Right lobe of liver (tissue), 6 donors: ENCODE results near the gene ASXL1. TPM values are rescaled to one million over a fixed set of nuclear protein-coding genes. Genes with fewer than 3 reads are reported as not detected.

Experiments
- ATAC-seq, 4 donors: fragments of 200-7000 bp; cut with Tn5 transposase; one replicate each; pipeline ENCODE4 v1.9.1; 2020; ENCODE audit warnings: mild to moderate bottlenecking in 4 of 4, moderate library complexity in 4 of 4
- DNase-seq, 3 donors: peaks; one replicate each; pipeline ENCODE4 v3.0.0-alpha.2; 2020
- H3K27ac ChIP-seq, 3 donors: fragments of 200-600 bp; one replicate each; pipeline ENCODE4 v1.8.0; 2022
- H3K27me3 ChIP-seq, 2 donors: fragments of 200-600 bp; one replicate each; pipeline ENCODE4 v1.8.0; 2022
- H3K36me3 ChIP-seq, 4 donors: fragments of 200-600 bp; sonication (generic) in 1 of 4; one replicate each; pipeline versions ENCODE4 v1.5.1 to v1.8.0; 2017 to 2022; ENCODE audit warnings: control low read depth in 1 of 4
- H3K4me1 ChIP-seq, 4 donors: fragments of 200-600 bp; sonication (generic) in 1 of 4; one replicate each; pipeline versions ENCODE4 v1.5.1 to v1.8.0; 2017 to 2022; ENCODE audit warnings: control low read depth in 1 of 4
- H3K4me3 ChIP-seq, 3 donors: fragments of 200-600 bp; one replicate each; pipeline ENCODE4 v1.8.0; 2022
- H3K9me3 ChIP-seq, 4 donors: fragments of 200-600 bp; sonication (generic) in 1 of 4; one replicate each; pipeline versions ENCODE4 v1.5.1 to v1.8.0; 2017 to 2022; ENCODE audit warnings: control low read depth in 1 of 4
- POLR2A ChIP-seq: fragments of 450-650 bp; IDR thresholded peaks from one replicate; pipeline ENCODE4 v1.6.1; 2017; ENCODE audit warnings: antibody characterized with exemption, mild to moderate bottlenecking
- WGBS: methylation state at CpG from one replicate; pipeline ENCODE4 v1.1.6; 2018; ENCODE audit warnings: low coverage, low lambda C conversion rate; ENCODE audit not compliant: insufficient coverage; ENCODE audit errors: missing lambda C conversion rate; 5-methylcytosine and 5-hydroxymethylcytosine counted together
- intact Hi-C, 2 donors: fragments of 100-400 bp; cut with DNase I; formaldehyde crosslinking; loops; one replicate each; pipeline versions ENCODE4 v1.11.2 to v1.14.1; 2022
- total RNA-seq, 6 experiments: library from RNA; depleted of rRNA in 2 of 6; stranded (reverse); fragments of >200 nt in 2 of 6; fragmentation: NEBNext Ultra II Directional in 3 of 6; extraction: Animal tissue kit (Norgen Biotek cat#: 25700) in 3 of 6; gene quantifications; one replicate each; pipeline versions ENCODE4 v1.1.0 to v1.2.4, GENCODE V29; 2016 to 2023
- TF ChIP-seq, protein P1 (sequence below), 4 donors: fragments of 200-600 bp in 3 of 4; fragments of 450-650 bp in 1 of 4; IDR thresholded peaks; one replicate each; pipeline versions ENCODE4 v1.5.1 to v1.8.0; 2016 to 2022; ENCODE audit warnings: antibody characterized with exemption in 4 of 4, mild to moderate bottlenecking in 2 of 4
- donor health status: DM: no; HTN: yes; CAD: no.
- donor health status: DM: no; HTN: no; CAD: no.
- donor health status: DM: no; HTN: no; CAD: no.
- donor health status: DM: no; HTN: yes; CAD: no.
- donor health status: DM: no; HTN: yes; CAD: no.

Gene ASXL1
- total RNA-seq, 6 experiments from 2014 or later: 18.9 to 41.8 (median 26.0) TPM

DNA sequence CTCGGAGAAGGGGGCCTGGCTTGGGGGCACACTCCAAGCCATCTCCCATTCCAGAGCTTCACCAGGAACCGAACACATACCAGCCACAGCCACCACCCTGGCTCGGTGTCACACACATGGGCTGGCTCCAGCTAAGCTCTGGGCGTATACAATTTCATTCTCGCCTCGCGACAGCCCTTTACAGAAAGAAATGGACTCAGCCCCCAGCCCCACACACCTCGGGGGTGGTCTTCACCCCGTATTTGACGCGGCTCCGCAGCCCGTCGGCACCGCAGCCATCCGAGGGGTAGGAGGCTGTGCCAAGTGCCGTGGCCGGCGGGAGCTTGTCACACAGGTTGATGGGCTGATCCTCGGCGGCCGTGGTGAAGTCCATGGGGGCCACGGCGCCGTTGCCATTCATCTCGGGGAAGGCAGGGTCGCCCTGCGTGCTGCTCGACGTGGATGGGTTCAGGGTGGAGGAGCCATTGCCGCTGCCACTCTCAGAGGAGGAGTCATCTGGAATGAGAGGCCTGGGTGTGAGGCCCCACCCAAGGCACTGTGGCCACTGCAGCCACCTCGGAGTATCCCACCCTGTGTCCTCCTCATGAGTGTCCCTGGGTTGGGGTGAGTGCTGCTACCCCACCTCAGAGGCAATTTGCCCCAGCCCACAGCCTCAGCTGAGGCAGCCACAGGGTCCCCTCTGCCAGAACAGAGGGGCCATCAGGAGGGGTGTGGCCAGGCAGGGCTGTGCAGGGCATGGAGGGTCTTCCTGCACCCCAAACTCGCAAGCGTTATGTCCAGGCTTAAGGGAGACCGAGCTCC lies 98.0 kb downstream of the ASXL1 start:
- H3K27me3 ChIP-seq: no peaks in the 10 kb centered on the region
- intact Hi-C loops: loop anchor here (10.0 kb wide), 2 partner anchors 101 to 121 kb away; partner anchors contain the start of gene ASXL1 (in 1 of the 2)
- peak in 1 of 3 donors; percentile 46 for DNase-seq

GRCh38 chr20:32456869-32457478 lies 98.8 kb downstream of the ASXL1 start:
- H3K27ac ChIP-seq: no peak overlapping the region

More for the DNA sequence above, 98.0 kb downstream of the ASXL1 start:
- 92% methylated on average over 11 of the region's 35 CpGs for WGBS
- H3K4me3 ChIP-seq: no peak overlapping the region
- no peaks in the 10 kb centered on the region for H3K9me3 ChIP-seq
- TF ChIP-seq POLR2A: no peak
- TF ChIP-seq, protein P1, sequence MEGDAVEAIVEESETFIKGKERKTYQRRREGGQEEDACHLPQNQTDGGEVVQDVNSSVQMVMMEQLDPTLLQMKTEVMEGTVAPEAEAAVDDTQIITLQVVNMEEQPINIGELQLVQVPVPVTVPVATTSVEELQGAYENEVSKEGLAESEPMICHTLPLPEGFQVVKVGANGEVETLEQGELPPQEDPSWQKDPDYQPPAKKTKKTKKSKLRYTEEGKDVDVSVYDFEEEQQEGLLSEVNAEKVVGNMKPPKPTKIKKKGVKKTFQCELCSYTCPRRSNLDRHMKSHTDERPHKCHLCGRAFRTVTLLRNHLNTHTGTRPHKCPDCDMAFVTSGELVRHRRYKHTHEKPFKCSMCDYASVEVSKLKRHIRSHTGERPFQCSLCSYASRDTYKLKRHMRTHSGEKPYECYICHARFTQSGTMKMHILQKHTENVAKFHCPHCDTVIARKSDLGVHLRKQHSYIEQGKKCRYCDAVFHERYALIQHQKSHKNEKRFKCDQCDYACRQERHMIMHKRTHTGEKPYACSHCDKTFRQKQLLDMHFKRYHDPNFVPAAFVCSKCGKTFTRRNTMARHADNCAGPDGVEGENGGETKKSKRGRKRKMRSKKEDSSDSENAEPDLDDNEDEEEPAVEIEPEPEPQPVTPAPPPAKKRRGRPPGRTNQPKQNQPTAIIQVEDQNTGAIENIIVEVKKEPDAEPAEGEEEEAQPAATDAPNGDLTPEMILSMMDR (IDR thresholded peaks at IDR 0.05): no peak
- peaks cover 0 to 14% (median 2%) of the 10 kb centered on the region in 4 donors for H3K36me3 ChIP-seq
- peaks cover 0 to 3% (median 0%) of the 10 kb centered on the region in 4 donors for H3K4me1 ChIP-seq
- no peak for ATAC-seq
- H3K27ac ChIP-seq: no peak overlapping the region

DNA sequence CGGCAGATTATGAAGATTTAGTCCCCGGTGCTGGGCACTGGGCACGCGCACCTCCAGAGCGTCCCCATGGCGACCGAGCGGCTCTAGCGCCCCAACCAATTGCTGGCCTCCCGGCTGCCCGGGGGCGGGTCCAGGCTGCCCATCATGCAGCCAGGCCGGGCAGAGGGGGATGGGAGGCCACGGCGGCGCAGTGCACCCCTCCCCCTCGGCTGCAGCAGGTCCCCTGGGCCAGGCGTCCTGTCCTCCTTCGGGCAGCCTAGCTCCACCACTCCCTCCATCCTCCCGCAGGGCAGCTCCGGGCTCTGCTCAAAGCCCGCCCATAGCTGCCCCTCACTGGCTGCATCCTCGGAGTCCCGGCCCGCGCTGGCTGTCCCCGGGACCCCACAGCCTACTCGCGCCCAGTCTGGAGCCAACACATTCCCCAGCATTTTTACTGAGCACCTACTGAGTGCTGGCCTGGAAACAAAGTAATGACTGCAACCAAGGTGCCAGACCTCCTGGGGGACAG lies 99.4 kb downstream of the ASXL1 start:
- TF ChIP-seq POLR2A: no peak
- TF ChIP-seq, protein P1 (IDR thresholded peaks at IDR 0.05): no peak
- intact Hi-C loops: loop anchor here (10.0 kb wide), 2 partner anchors 103 to 123 kb away; partner anchors contain the start of gene ASXL1 (in 1 of the 2)
- H3K4me3 ChIP-seq: peak overlapping the region; percentile 18 to 32 (median 20)
- no peak overlapping the region for H3K27ac ChIP-seq
- H3K4me1 ChIP-seq: peaks cover 0 to 3% (median 0%) of the 10 kb centered on the region in 4 donors
- 16% methylated on average over 9 of the region's 29 CpGs for WGBS
- peaks cover 0 to 8% (median 2%) of the 10 kb centered on the region in 4 donors for H3K36me3 ChIP-seq
- DNase-seq (peak in 2 of 3 donors; percentile 52 to 70), ATAC-seq (peak; percentile 63 to 77 (median 65))
- no peaks in the 10 kb centered on the region for H3K9me3 ChIP-seq
- H3K27me3 ChIP-seq: no peaks in the 10 kb centered on the region

More at GRCh38 chr20:32456869-32457478, 98.8 kb downstream of the ASXL1 start:
- H3K4me3 ChIP-seq: peak overlapping the region; percentile 18 to 32 (median 20)
- TF ChIP-seq POLR2A: no peak
- TF ChIP-seq, protein P1 (IDR thresholded peaks at IDR 0.05): peak; percentile 54 to 71 (median 59)
- WGBS: no CpG with 5 or more reads among the region's 36 CpGs
- H3K9me3 ChIP-seq: no peaks in the 10 kb centered on the region
- ATAC-seq: peak; percentile 41 to 69 (median 54)
- peaks cover 0 to 10% (median 2%) of the 10 kb centered on the region in 4 donors for H3K36me3 ChIP-seq
- intact Hi-C loops: loop anchor here (10.0 kb wide), 2 partner anchors 102 to 122 kb away; partner anchors contain the start of gene ASXL1 (in 1 of the 2)
- peaks cover 0 to 3% (median 0%) of the 10 kb centered on the region in 4 donors for H3K4me1 ChIP-seq
- DNase-seq: peak in 1 of 3 donors; percentile 53
- no peaks in the 10 kb centered on the region for H3K27me3 ChIP-seq

DNA sequence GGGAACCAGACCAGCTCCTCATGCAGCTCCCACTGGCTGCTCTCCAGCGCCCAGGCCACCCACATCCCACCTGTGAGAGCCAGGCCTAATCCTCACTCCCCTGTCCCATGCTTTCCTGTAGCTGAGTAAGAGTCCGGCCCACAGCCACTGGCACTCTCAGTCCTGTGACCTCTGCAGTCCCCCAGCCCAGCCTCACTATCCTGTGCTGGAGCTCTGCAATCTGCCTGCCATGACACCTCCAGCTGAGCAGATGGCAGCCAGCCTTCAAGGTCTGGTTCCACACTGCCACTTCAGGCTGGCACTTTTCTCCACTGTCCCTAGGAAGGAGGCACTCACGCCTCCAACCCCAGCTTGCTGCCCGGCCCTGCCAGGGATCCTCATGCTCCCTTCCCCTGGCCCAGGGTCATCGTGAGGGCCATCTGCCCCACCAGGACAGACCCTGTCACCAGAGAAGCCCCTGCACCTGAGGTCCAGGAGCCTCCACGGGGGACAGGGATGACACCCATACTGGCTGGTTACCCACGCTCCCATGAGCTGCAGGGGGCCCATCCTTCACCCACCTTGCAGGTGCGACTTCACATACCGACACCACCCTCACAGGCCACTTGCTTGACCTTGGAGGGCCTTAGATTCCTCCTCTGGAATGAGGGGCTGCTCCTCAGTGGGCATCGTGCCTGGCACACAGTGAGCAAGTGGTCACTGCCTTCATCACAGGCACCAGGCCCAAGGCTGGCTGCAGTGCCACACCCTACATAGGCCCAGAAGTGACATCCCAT lies 100.1 kb downstream of the ASXL1 start:
- Histone ChIP-seq H3K4me1 (peaks cover 0 to 7% (median 2%) of the 10 kb centered on the region in 4 donors), H3K27me3 (no peaks in the 10 kb centered on the region), H3K9me3 (no peaks in the 10 kb centered on the region), H3K36me3 (peaks cover 0 to 1% (median under 1%) of the 10 kb centered on the region in 4 donors), H3K4me3 (no peak overlapping the region), H3K27ac (no peak overlapping the region)
- TF ChIP-seq, protein P1 (IDR thresholded peaks at IDR 0.05): no peak
- no peak for TF ChIP-seq POLR2A
- intact Hi-C loops: loop anchor here (10.0 kb wide), 2 partner anchors 103 to 123 kb away; partner anchors contain the start of gene ASXL1 (in 1 of the 2)
- no peak for ATAC-seq
- WGBS: no CpG with 5 or more reads among the region's 10 CpGs
- peak in 1 of 3 donors; percentile 15 for DNase-seq
